Lower leg skin (tissue), 4 donors: Measurements from ENCODE around the gene RCAN2. TPM values are rescaled to one million over a fixed set of nuclear protein-coding genes. Genes with fewer than 3 reads are reported as not detected.

ENCODE experiments used
- DNase-seq, 2 donors: peaks; one replicate each; pipeline ENCODE4 v3.0.0-alpha.2; 2019; ENCODE audit warnings: low spot score in 2 of 2
- H3K4me3 ChIP-seq: fragments of 200-600 bp; sonication (generic); 2 replicates; pipeline ENCODE4 v1.5.1; 2017; ENCODE audit warnings: mild to moderate bottlenecking, low read depth; ENCODE audit not compliant: poor library complexity, severe bottlenecking
- POLR2A ChIP-seq, 2 donors: fragments of 450-650 bp; IDR thresholded peaks; one replicate each; pipeline ENCODE4 v1.6.1; 2016 to 2017; ENCODE audit warnings: antibody characterized with exemption in 2 of 2, mild to moderate bottlenecking in 1 of 2, moderate library complexity in 1 of 2
- WGBS, 2 donors: methylation state at CpG; one replicate each; pipeline ENCODE4 v1.1.5; 2018; 5-methylcytosine and 5-hydroxymethylcytosine counted together
- intact Hi-C: fragments of 100-400 bp; cut with DNase I; formaldehyde crosslinking; loops from one replicate; pipeline ENCODE4 v1.15.0; 2023; ENCODE audit warnings: low total_unique reads
- total RNA-seq, 4 donors: library from RNA; depleted of rRNA; stranded (reverse); fragments of >200 nt; gene quantifications; one replicate each; pipeline ENCODE4 v1.1.0, GENCODE V29; 2016
- TF ChIP-seq, protein P1 (sequence below), 3 donors: fragments of 450-650 bp; IDR thresholded peaks; one replicate each; pipeline ENCODE4 v1.5.1; 2016; ENCODE audit warnings: antibody characterized with exemption in 3 of 3, mild to moderate bottlenecking in 3 of 3, moderate library complexity in 2 of 3

Gene RCAN2
- total RNA-seq, 4 donors from 2014 or later: 3.7 to 18.7 (median 12.8) TPM

DNA sequence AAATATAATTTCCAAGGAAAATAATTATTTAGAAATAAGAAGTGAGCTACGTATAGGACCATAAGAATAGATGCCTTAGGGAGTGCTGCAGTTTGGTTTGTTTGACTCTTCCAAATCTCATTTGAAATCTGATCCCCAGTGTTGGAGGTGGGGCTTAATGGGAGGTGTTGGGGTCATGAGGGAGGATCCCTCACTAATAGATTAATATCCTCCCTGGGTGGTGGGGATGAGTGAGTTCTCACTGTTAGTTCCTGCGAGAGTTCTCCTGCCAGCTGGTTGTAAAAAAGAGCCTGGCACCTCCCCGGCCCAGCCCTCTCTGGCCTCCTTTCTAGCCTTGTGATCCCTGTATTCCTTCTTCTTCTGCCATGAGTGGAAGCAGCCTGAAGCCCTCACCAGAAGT, 69.3 kb downstream of the RCAN2 start:
- TF ChIP-seq, protein P1, sequence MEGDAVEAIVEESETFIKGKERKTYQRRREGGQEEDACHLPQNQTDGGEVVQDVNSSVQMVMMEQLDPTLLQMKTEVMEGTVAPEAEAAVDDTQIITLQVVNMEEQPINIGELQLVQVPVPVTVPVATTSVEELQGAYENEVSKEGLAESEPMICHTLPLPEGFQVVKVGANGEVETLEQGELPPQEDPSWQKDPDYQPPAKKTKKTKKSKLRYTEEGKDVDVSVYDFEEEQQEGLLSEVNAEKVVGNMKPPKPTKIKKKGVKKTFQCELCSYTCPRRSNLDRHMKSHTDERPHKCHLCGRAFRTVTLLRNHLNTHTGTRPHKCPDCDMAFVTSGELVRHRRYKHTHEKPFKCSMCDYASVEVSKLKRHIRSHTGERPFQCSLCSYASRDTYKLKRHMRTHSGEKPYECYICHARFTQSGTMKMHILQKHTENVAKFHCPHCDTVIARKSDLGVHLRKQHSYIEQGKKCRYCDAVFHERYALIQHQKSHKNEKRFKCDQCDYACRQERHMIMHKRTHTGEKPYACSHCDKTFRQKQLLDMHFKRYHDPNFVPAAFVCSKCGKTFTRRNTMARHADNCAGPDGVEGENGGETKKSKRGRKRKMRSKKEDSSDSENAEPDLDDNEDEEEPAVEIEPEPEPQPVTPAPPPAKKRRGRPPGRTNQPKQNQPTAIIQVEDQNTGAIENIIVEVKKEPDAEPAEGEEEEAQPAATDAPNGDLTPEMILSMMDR (IDR thresholded peaks at IDR 0.05): no peak
- TF ChIP-seq POLR2A (IDR thresholded peaks at IDR 0.05): no peak
- DNase-seq: no peak
- H3K4me3 ChIP-seq: no peak overlapping the region
- 63 to 68% methylated on average over 3 of the region's 3 CpGs for WGBS, 2 donors
- intact Hi-C loops: loop anchor here (10.0 kb wide), 1 partner anchor 203 kb away; no protein-coding TSS in a partner anchor

DNA sequence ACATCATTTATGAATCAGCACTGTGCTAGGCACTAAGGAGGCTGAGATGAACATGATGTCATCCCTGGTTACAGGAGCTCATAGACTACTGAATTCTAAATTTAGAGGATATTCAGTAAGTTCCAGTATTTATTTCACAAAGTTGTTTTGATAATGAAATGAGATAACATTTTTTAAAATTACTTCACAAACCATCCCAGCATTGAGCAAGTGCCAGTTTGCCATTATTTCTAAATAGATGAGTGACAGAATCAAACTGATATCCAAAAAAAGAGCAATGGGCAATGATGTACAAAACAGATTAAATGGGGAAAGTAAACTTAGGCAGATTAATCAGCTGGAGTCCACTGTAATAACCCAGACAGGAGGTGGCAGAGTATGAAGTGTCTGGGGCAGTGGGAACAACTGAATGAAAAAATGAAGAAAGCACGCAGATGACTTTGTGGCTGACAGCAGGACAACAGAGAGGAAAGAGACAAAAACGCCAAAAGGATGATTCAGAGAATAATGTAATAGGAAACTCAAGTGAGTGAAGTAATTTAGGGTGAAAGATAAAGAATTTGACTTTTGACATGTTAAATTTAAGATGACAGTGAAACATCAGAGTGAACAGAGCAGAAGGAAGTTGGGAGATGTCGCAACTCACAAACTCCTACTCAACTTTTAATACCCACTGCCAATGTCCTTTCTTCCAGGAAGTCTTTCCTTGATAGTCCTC, 70.2 kb downstream of the RCAN2 start:
- TF ChIP-seq POLR2A (IDR thresholded peaks at IDR 0.05): no peak
- TF ChIP-seq, protein P1 (IDR thresholded peaks at IDR 0.05): no peak
- H3K4me3 ChIP-seq: no peak overlapping the region
- no peak for DNase-seq
- intact Hi-C loops: loop anchor here (10.0 kb wide), 1 partner anchor 204 kb away; no protein-coding TSS in a partner anchor
- 60 to 63% methylated on average over 3 of the region's 3 CpGs for WGBS, 2 donors

DNA sequence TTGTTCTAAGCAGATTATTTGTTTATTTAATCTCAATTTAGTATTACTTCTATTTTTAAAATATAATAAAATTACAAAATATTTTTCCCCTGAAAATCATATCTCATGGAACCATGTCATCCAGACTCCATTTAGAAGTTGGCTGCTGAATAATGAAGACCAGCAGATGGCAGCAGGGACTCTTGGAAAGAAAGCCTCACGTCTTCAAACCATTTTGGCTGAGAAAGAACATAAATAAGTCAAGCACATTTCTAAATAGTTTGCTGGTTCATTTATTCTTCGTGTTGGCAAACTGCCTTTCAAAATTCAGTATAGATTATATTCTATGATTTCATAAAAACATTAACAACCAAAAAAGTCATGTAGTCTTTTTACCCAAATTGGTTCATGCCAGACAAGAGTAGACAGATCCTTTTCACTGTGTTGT, 71.7 kb downstream of the RCAN2 start:
- DNase-seq: peak in 1 of 2 donors; percentile 69
- intact Hi-C loops: loop anchor here (5.0 to 10.0 kb wide), 2 partner anchors 205 to 368 kb away; no protein-coding TSS in a partner anchor
- TF ChIP-seq, protein P1 (IDR thresholded peaks at IDR 0.05): no peak
- 0 to 1% methylated on average over 2 of the region's 2 CpGs for WGBS, 2 donors
- H3K4me3 ChIP-seq: no peak overlapping the region

DNA sequence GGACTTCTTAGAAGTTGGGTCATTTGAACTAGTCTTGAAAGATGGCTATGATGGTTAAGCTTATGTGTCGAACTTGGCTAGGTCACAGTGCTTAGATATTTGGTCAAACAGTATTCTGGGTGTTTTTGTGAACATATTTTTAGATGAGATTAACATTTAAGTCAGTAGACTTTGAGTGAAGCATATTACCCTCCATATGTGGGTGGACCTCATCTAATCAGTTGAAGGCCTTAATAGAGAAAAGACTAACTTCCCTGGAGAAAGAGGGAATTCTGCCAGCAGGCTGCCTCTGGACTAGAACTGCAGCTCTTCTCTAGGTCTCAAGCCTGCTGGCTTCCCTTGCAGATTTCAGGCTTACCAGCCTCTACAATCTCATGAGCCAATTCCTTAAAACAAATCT, 76.9 kb downstream of the RCAN2 start:
- H3K4me3 ChIP-seq: no peak overlapping the region
- no peak for DNase-seq
- TF ChIP-seq, protein P1 (IDR thresholded peaks at IDR 0.05): no peak
- no peak for TF ChIP-seq POLR2A (IDR thresholded peaks at IDR 0.05)
- intact Hi-C loops: no loop called here
- WGBS, 2 donors: 0 to 3% methylated on average over 1 of the region's 1 CpG

DNA sequence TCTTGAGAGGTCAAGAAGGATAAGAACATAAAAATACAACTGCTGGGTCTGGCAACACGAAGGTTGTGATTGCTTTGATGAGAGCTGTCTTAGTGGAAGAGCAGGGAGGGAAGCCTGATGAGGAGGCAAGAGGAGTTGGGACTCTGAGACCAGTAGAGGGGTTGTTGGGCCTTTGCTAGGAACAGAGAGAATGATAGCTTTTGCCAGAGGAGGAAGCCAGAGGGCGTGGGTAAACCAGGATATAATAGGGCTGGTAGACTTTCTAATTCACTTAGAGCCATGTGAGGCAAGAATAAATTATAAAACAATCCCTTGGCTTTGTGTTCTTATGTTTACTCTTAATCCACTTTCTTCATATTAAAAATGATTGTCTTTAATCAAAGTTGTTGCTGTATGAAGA, 78.6 kb downstream of the RCAN2 start:
- intact Hi-C loops: no loop called here
- 62 to 75% methylated on average over 2 of the region's 2 CpGs for WGBS, 2 donors
- TF ChIP-seq POLR2A (IDR thresholded peaks at IDR 0.05): no peak
- TF ChIP-seq, protein P1 (IDR thresholded peaks at IDR 0.05): no peak
- DNase-seq: no peak
- no peak overlapping the region for H3K4me3 ChIP-seq
